ENCODE data around the gene NFIC. TPM values are rescaled to one million over a fixed set of nuclear protein-coding genes. Genes with fewer than 3 reads are reported as not detected.

The NFIC gene
- total RNA-seq, 4 donors from 2014 or later = 165 to 297 (median 211) TPM

DNA sequence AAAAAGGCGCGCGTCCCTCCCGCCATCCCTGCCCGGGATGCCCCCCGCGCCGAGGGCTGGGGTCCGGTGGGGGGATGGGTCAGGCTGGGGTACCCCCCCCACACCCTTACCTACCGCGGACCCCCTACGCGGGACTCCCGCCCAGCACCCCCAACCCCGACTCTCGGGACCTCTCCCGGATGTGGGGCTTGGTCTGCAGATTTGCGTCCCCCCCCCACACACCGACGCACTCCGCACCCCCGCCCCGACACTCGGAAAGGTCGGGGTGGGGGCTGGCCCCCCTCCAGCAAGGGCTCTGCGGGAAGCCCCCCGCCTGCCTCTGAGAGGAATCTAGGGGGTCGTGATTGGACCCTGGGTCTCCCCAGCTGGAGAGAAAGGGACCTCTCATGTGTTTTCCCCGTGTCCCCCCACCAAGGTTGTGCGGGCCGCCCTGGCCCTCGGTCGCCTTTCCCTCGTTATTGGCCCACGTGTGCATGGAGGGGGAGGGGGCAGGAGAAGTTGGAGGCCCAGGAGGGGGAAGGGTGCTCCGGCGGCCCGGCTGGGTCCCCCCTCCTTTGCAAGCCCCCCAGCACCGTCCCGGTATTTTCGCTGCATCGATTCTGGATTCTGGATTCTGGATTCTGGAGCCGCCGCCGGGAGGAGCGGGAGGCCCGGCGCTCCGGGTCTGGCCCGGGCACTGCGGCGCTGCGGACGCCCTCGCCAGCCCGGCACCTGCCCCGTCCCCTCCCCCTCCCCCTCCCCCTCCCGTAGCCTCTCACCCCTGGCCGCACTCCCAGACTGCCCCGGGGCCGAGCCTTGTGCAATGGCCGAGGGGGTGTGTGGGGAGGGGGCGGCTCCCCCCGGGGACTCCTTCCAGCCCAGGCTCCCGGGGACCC, 607 bp downstream of the NFIC start:
- TF ChIP-seq POLR2A (IDR thresholded peaks at IDR 0.05; ENCODE audit: low read depth) = peak; percentile 41
- peak in 1 of 2 donors; percentile 43 for TF ChIP-seq POLR2AphosphoS5 (IDR thresholded peaks at IDR 0.05)
- no peak for TF ChIP-seq EP300 (IDR thresholded peaks at IDR 0.05)
- TF ChIP-seq CTCF (IDR thresholded peaks at IDR 0.05) = no peak
- Histone ChIP-seq H3K4me3 (peak overlapping the region; percentile 64 to 99 (median 89)), H3K36me3 (peaks cover 0 to 6% (median 0%) of the 10 kb centered on the region in 4 donors), H3K27me3 (no peaks in the 10 kb centered on the region), H3K9me3 (no peaks in the 10 kb centered on the region), H3K27ac (replicated peaks in 1 of 4) (peak overlapping the region; percentile 98 to 100 (median 100)), H3K4me1 (peaks cover 38 to 85% (median 73%) of the 10 kb centered on the region in 4 donors)
- intact Hi-C loops (cut with DNase I) = loop anchor here (5.0 to 10.0 kb wide), 2 partner anchors 35 to 58 kb away; no protein-coding TSS in a partner anchor
- no peak for DNase-seq (ENCODE audit: extremely low spot score)
- WGBS = 0% methylated on average over 2 of the region's 65 CpGs

DNA sequence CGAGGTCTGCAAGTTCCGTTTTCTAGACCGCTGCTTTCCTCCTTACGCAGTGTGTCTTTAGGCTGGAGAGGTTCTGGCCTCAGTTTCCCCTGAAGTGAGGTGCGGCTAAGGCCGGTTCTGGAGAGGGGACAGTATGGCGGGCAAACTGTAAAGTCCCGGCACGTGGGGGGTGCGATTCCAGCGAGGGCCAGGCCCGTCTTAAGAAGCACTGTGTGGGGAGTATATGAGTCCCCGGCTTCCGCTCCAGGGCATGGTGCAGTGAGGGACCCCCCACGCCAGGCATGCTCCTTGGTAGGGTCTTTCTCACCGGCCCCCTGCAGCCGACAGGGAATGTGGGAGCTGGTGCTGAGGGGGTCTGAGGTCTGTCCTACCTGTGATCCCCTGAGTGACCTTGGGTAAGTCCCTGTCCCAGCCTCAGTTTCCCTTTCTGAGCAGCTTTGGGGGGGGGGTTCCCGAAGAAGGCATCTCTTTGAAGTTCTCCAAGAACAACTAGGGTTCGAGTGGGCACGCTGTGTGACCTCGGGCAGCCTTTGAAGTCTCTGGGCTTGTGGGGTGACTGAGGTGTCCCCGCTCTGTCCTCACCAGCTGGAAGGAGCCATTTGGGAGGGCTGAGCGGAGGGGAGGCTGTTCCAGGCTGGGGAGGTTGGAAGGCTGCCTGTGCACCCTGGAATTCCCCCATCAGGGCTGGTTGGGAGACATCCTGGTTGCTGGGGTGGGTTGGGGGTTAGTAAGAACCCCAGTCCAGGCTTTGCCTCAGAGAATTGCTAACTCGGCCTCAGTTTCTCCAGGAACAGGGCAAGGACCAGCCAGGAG, 1.5 kb downstream of the NFIC start:
- DNase-seq (ENCODE audit: extremely low spot score) = no peak
- Histone ChIP-seq H3K4me3 (peak overlapping the region; percentile 64 to 99 (median 89)), H3K9me3 (no peaks in the 10 kb centered on the region), H3K27ac (replicated peaks in 1 of 4) (peak overlapping the region; percentile 98 to 100 (median 100)), H3K36me3 (peaks cover 0 to 6% (median 0%) of the 10 kb centered on the region in 4 donors), H3K27me3 (no peaks in the 10 kb centered on the region), H3K4me1 (peaks cover 40 to 85% (median 73%) of the 10 kb centered on the region in 4 donors)
- TF ChIP-seq CTCF (IDR thresholded peaks at IDR 0.05) (no peak), POLR2A (IDR thresholded peaks at IDR 0.05; ENCODE audit: low read depth) (no peak), EP300 (IDR thresholded peaks at IDR 0.05) (no peak), POLR2AphosphoS5 (IDR thresholded peaks at IDR 0.05) (no peak)
- 16% methylated on average over 9 of the region's 24 CpGs for WGBS
- intact Hi-C loops (cut with DNase I) = loop anchor here (5.0 to 10.0 kb wide), 2 partner anchors 34 to 57 kb away; no protein-coding TSS in a partner anchor

DNA sequence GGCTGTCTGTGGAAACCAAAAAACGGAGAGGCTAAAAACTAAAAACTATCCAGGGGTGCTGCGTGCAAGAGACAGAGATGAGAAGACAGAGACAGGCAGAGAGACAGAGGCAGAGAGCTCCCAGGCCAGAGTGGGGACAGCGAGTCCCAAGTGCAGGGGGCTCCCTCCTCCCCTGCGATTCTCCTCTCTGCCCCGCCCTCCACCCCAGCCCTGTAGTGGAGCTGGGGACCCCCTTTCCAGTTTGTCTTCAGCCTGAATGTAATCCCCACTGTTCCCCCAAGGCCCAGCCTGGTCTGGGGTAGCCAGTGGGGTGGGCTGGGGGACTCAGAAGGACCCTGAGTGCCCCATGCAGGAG, 2.0 kb downstream of the NFIC start:
- H3K4me3 ChIP-seq = peak overlapping the region; percentile 64 to 99 (median 89)
- H3K9me3 ChIP-seq = no peaks in the 10 kb centered on the region
- 41% methylated on average over 5 of the region's 5 CpGs for WGBS
- peaks cover 40 to 85% (median 73%) of the 10 kb centered on the region in 4 donors for H3K4me1 ChIP-seq
- DNase-seq (ENCODE audit: extremely low spot score) = no peak
- TF ChIP-seq POLR2A (IDR thresholded peaks at IDR 0.05; ENCODE audit: low read depth) (no peak), POLR2AphosphoS5 (IDR thresholded peaks at IDR 0.05) (peak in 1 of 2 donors; percentile 19), EP300 (IDR thresholded peaks at IDR 0.05) (no peak), CTCF (IDR thresholded peaks at IDR 0.05) (no peak)
- H3K27ac ChIP-seq (replicated peaks in 1 of 4) = peak overlapping the region; percentile 98 to 100 (median 100)
- H3K27me3 ChIP-seq = no peaks in the 10 kb centered on the region
- intact Hi-C loops (cut with DNase I) = loop anchor here (5.0 to 10.0 kb wide), 2 partner anchors 34 to 56 kb away; no protein-coding TSS in a partner anchor
- peaks cover 0 to 6% (median 0%) of the 10 kb centered on the region in 4 donors for H3K36me3 ChIP-seq

GRCh38 chr19:3368848-3369336, 2.5 kb downstream of the NFIC start:
- DNase-seq (ENCODE audit: extremely low spot score) = no peak
- Histone ChIP-seq H3K4me3 (peak overlapping the region; percentile 64 to 99 (median 89)), H3K4me1 (peaks cover 37 to 85% (median 73%) of the 10 kb centered on the region in 4 donors), H3K27me3 (no peaks in the 10 kb centered on the region), H3K36me3 (peaks cover 0 to 6% (median 0%) of the 10 kb centered on the region in 4 donors), H3K27ac (replicated peaks in 1 of 4) (peak overlapping the region; percentile 98 to 100 (median 100)), H3K9me3 (no peaks in the 10 kb centered on the region)
- TF ChIP-seq EP300 (IDR thresholded peaks at IDR 0.05) = no peak
- TF ChIP-seq POLR2AphosphoS5 (IDR thresholded peaks at IDR 0.05) = no peak
- TF ChIP-seq POLR2A (IDR thresholded peaks at IDR 0.05; ENCODE audit: low read depth) = no peak
- no peak for TF ChIP-seq CTCF (IDR thresholded peaks at IDR 0.05)
- intact Hi-C loops (cut with DNase I) = loop anchor here (5.0 to 10.0 kb wide), 2 partner anchors 33 to 56 kb away; no protein-coding TSS in a partner anchor
- 26% methylated on average over 4 of the region's 4 CpGs for WGBS
